ENCODE measurements around the gene PHF12.

PHF12 gene

DNA sequence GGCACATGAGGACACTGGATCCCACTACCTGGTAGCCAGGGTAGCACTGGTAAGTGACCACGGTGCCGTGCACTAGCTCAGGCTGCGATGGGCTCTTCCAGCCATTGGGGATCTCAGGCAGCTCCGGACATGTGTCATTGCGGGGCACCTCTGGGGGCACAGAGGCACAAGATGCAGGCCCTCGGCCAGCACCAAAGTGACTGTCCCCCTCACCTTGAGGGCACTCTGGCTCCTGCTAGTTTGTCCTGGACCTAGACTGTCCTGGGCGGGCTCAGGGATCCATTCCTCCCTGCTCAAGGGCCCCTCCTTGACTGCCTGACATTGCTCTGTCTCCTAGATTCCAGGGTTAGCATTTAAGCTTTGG, 6.7 kb upstream of the PHF12 start:
- TF ChIP-seq GABPA (IDR thresholded peaks at IDR 0.05; ENCODE audit: low read depth): no peak
- TF ChIP-seq, protein P1, sequence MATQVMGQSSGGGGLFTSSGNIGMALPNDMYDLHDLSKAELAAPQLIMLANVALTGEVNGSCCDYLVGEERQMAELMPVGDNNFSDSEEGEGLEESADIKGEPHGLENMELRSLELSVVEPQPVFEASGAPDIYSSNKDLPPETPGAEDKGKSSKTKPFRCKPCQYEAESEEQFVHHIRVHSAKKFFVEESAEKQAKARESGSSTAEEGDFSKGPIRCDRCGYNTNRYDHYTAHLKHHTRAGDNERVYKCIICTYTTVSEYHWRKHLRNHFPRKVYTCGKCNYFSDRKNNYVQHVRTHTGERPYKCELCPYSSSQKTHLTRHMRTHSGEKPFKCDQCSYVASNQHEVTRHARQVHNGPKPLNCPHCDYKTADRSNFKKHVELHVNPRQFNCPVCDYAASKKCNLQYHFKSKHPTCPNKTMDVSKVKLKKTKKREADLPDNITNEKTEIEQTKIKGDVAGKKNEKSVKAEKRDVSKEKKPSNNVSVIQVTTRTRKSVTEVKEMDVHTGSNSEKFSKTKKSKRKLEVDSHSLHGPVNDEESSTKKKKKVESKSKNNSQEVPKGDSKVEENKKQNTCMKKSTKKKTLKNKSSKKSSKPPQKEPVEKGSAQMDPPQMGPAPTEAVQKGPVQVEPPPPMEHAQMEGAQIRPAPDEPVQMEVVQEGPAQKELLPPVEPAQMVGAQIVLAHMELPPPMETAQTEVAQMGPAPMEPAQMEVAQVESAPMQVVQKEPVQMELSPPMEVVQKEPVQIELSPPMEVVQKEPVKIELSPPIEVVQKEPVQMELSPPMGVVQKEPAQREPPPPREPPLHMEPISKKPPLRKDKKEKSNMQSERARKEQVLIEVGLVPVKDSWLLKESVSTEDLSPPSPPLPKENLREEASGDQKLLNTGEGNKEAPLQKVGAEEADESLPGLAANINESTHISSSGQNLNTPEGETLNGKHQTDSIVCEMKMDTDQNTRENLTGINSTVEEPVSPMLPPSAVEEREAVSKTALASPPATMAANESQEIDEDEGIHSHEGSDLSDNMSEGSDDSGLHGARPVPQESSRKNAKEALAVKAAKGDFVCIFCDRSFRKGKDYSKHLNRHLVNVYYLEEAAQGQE (IDR thresholded peaks at IDR 0.05; ENCODE audit: insufficient replicate concordance, low read depth): no peak
- TF ChIP-seq, protein P2, sequence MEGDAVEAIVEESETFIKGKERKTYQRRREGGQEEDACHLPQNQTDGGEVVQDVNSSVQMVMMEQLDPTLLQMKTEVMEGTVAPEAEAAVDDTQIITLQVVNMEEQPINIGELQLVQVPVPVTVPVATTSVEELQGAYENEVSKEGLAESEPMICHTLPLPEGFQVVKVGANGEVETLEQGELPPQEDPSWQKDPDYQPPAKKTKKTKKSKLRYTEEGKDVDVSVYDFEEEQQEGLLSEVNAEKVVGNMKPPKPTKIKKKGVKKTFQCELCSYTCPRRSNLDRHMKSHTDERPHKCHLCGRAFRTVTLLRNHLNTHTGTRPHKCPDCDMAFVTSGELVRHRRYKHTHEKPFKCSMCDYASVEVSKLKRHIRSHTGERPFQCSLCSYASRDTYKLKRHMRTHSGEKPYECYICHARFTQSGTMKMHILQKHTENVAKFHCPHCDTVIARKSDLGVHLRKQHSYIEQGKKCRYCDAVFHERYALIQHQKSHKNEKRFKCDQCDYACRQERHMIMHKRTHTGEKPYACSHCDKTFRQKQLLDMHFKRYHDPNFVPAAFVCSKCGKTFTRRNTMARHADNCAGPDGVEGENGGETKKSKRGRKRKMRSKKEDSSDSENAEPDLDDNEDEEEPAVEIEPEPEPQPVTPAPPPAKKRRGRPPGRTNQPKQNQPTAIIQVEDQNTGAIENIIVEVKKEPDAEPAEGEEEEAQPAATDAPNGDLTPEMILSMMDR (IDR thresholded peaks at IDR 0.05; ENCODE audit: insufficient read depth, low read length): no peak
- H3K27ac ChIP-seq (replicated peaks): no peak overlapping the region
- no peak overlapping the region for H3K4me3 ChIP-seq (replicated peaks; ENCODE audit: insufficient read depth, low read length)
- no peak for DNase-seq (ENCODE audit: low read depth in 1 of 2, low spot score in 1 of 2)
- no peaks in the 10 kb centered on the region for H3K27me3 ChIP-seq (ENCODE audit: insufficient read depth, poor library complexity, severe bottlenecking)

GRCh38 chr17:28957277-28957991, 6.1 kb upstream of the PHF12 start:
- Histone ChIP-seq H3K4me3 (replicated peaks; ENCODE audit: insufficient read depth, low read length) (no peak overlapping the region), H3K27me3 (ENCODE audit: insufficient read depth, poor library complexity, severe bottlenecking) (no peaks in the 10 kb centered on the region), H3K27ac (replicated peaks) (no peak overlapping the region)
- DNase-seq (ENCODE audit: low read depth in 1 of 2, low spot score in 1 of 2): no peak
- TF ChIP-seq, protein P2 (IDR thresholded peaks at IDR 0.05; ENCODE audit: insufficient read depth, low read length): no peak
- no peak for TF ChIP-seq POLR2AphosphoS5 (IDR thresholded peaks at IDR 0.05; ENCODE audit: low read depth)
- no peak for TF ChIP-seq SPI1 (IDR thresholded peaks at IDR 0.05; ENCODE audit: borderline replicate concordance, low read depth)
- TF ChIP-seq GABPA (IDR thresholded peaks at IDR 0.05; ENCODE audit: low read depth): no peak
- TF ChIP-seq, protein P1 (IDR thresholded peaks at IDR 0.05; ENCODE audit: insufficient replicate concordance, low read depth): no peak

DNA sequence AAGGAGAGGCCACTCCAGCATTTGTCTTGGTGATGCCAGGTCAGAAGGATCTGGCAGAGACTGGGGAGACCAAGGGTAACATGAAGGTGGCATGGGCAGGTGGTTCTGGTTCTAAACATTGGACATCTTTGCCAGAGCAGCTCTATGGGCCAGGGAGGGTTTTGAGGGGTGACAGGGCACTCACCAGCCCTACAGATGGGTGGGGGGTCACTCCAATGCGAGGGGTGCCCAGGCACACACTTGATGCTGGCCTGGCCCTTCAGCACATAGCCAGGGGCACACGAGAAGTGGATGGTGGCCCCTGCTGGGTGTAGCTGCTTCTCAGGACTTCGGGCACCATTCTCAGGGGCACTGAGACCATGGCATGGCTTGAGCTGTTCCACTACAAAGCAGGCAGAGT, 5.5 kb upstream of the PHF12 start:
- TF ChIP-seq, protein P1 (IDR thresholded peaks at IDR 0.05; ENCODE audit: insufficient replicate concordance, low read depth): no peak
- TF ChIP-seq, protein P2 (IDR thresholded peaks at IDR 0.05; ENCODE audit: insufficient read depth, low read length): no peak
- TF ChIP-seq POLR2AphosphoS5 (IDR thresholded peaks at IDR 0.05; ENCODE audit: low read depth) (no peak), SPI1 (IDR thresholded peaks at IDR 0.05; ENCODE audit: borderline replicate concordance, low read depth) (no peak), GABPA (IDR thresholded peaks at IDR 0.05; ENCODE audit: low read depth) (no peak)
- no peak for DNase-seq (ENCODE audit: low read depth in 1 of 2, low spot score in 1 of 2)
- Histone ChIP-seq H3K27me3 (ENCODE audit: insufficient read depth, poor library complexity, severe bottlenecking) (no peaks in the 10 kb centered on the region), H3K4me3 (replicated peaks; ENCODE audit: insufficient read depth, low read length) (no peak overlapping the region), H3K27ac (replicated peaks) (no peak overlapping the region)

All from HL-60 (cell line).